ENCODE data around the gene SESN2.

Gene SESN2

DNA sequence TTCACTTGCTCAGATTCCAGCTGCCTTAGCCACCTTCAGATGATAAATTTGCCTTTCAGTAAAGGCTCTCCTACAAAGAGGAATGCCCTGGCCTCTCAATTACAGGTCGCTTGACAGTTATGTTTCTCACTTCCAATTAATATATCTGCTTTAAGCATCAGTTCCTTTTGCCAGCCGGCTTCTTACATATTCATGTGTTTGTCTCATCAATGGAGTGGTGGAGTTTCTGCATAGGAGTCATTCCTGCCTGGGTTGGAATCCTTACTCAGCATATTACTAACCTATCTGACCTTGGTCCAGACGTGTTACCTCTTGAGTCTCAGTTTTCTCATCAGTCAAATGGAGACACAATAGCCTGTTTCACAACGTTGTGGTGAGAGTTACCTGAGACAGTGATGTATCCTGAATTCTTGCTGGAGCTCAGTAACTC, 9.4 kb upstream of the SESN2 start:
- FAIRE-seq = no peak

DNA sequence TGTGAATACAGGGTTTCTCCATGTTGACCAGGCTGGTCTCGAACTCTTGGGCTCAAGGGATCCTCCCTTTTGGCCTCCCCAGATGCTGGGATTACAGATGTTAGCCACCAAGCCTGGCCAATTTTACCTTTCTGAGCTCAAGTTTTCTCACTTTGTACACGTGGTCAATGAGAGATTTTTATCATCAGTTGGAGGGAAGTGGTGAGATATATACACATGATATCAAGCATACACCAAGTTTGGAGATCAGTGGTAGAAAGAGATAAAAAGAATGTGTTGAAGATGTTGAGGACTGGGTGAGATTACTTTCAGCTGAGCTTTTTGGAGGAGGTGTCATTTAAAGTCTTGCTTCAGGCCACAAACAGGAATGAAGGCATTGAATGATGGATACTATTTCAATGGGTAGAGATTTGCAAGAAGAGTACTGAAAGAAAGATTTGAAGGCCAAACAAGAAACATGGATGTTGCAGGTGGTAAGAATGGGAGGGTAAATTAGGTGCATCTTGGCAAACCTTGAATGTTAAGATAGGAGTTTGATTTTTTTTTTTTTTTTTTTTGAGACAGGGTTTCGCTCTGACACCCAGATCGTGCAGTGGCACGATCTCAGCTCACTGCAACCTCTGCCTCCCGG, 3.0 kb upstream of the SESN2 start:
- FAIRE-seq = no peak

DNA sequence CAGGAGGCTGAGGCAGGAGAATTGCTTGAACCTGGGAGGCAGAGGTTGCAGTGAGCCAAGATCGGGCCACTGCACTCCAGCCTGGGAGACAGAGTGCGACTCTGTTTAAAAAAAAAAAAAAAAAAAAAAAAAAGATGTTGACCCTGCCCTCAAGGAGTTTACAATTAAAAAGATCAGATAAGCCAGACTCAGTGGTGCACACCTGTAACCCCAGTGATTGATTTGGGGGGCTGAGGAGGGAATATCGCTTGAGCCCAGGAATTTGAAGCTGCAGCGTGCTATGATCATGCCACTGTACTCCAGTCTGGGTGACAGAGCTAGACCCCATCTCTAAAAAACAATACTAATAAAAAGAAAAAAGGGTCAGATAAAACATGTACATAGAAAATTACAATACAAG, 1.6 kb upstream of the SESN2 start:
- no peak for FAIRE-seq

DNA sequence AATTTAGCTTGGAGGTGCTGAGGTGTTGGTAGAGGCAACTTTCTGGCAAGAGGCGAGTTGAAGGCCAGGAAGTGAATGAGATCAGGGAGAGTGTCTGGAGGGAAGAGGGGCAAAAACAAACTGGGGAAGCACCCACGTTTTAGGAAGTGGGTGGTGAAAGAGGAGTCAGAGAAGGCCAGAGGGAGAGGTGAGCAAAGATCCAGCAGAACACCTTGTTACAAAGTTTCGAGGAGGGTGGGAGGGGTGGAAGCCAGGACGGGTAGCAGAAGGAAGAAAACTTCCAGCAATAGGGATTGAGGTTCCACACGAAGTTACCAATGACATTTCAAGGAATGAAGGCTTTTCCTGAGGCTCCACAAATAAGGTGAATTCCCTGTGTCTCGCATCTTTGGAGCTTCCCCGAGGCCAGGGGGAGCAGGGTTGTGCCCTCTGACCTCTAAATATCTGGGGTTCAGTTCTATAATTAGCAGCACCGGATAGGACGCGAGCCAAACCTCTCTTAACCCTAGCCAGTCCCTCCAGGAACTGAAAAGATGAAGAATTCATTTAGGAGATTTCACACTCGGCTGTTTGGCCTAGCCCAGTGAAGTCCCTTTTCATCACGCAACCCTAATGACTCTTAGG, 578 bp upstream of the SESN2 start:
- FAIRE-seq = no peak

GRCh38 chr1:28259934-28260802, 850 bp downstream of the SESN2 start:
- FAIRE-seq = no peak

DNA sequence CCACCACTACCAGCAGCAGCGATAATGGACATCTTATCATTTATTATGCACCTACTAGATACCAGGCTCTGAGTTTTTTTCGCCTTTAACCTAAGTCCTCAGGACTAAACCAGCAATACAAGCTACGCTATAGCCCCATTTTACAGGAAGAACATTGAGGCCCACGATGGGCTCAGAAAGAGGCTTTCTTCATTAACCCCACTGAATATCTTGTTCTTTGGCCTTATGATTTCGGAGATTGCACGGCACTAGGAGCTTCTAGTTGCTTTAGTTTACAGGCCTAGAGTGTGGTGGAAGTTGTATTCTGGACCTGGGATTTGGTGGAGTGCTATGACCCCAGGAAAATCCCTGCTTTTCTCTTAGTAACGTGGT, 1.5 kb downstream of the SESN2 start:
- FAIRE-seq = no peak

DNA sequence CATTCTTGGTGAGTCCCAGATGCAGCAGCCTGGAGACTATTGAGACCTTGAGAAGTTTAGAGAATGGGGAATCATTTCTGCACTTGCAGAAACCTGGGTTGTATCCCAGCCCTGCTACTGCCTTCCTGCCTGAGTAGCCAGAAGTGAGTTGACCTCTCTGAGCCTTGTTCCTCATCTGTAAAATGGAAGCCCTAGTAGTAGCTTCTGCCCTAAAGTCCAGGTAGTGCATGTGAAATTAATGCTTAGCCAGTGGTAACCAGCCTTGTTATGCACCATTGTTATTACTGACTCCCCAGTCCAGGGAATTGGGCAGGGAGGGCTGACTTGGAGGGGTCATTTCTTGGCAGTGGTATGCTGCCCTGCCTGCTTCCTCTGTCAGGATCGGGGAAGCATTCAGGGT, 5.6 kb downstream of the SESN2 start:
- no peak for FAIRE-seq

DNA sequence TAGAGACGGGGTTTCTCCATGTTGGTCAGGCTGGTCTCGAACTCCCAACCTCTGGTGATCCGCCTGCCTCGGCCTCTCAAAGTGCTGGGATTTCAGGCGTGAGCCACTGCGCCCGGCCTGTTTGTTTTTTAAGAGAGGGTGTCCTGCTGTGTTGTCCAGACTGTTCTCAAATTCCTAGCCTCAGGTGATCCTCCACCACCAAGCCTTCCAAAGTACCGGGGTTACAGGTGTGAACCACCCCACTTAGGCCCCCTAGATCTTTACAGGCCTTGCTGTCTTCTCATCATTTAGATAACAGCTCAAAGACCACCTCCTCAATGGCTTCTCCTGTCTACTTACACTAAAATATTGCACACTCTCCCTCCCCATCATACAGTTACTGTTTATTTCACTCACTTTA, 6.3 kb downstream of the SESN2 start:
- no peak for FAIRE-seq

DNA sequence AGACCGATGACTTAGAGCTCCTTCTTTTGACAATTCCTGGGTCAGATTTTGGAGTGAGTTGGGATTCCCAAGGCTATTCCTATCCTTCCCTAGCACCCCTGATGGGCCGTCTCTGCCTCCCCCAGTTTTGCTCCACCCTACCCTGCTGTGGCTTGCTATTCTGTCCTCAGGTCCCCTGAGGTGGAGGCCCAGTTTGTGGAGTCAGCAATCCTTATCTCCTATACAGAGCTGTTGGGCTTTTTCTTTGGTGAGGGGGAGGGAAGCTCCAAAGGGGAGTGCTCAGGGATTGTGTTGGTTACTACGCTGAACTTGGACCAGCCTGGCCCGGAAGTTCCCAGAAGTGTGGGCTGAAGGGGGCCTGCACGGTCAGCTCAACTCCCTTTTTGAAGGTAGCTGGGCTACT, 7.6 kb downstream of the SESN2 start:
- no peak for FAIRE-seq

- no peak for FAIRE-seq
These were observed 8.3 kb downstream of the SESN2 start for GRCh38 chr1:28267633-28268032.

GRCh38 chr1:28269529-28269928, 10.2 kb downstream of the SESN2 start:
- FAIRE-seq = no peak

GRCh38 chr1:28272215-28272852, 13.0 kb downstream of the SESN2 start:
- FAIRE-seq = no peak

- FAIRE-seq = no peak
These were observed 14.0 kb downstream of the SESN2 start for GRCh38 chr1:28273216-28273860.

GRCh38 chr1:28278763-28279162, 19.4 kb downstream of the SESN2 start:
- FAIRE-seq = no peak

DNA sequence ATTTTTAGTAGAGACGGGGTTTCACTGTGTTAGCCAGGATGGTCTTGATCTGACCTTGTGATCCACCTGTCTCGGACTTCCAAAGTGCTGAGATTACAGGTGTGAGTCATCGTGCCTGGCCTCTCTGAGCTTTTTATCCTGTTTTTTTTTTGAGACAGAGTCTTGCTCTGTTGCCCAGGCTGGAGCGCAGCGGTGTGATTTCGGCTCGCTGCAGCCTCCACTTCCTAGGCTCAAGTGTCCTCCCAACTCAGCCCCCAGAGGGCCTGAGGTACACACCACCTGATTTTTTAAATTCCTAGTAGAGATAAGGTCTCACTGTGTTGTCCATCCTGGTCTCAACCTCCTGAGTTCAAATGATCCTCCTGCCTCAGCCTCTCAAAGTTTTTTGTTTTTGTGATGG, 20.4 kb downstream of the SESN2 start:
- FAIRE-seq = no peak

DNA sequence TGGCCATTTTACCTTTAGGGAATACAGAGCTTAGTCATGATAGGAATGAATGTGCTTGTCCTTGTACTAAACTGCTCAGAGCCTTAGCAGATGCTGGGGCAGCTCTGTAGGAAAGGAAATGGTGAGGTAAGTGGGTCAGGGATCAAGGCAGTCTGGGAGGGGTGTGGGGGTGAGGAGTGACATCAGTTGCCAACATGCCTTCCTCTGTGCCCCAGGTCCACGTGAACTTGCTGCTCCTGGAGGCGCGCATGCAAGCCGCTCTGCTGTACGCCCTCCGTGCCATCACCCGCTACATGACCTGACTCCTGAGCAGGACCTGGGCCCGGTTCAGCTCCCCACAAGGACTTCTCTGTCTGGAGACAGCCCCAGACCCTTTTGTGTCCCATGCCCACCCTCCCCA, 21.2 kb downstream of the SESN2 start:
- FAIRE-seq = no peak

- no peak for FAIRE-seq
These were observed 21.7 kb downstream of the SESN2 start for GRCh38 chr1:28280977-28281381.

DNA sequence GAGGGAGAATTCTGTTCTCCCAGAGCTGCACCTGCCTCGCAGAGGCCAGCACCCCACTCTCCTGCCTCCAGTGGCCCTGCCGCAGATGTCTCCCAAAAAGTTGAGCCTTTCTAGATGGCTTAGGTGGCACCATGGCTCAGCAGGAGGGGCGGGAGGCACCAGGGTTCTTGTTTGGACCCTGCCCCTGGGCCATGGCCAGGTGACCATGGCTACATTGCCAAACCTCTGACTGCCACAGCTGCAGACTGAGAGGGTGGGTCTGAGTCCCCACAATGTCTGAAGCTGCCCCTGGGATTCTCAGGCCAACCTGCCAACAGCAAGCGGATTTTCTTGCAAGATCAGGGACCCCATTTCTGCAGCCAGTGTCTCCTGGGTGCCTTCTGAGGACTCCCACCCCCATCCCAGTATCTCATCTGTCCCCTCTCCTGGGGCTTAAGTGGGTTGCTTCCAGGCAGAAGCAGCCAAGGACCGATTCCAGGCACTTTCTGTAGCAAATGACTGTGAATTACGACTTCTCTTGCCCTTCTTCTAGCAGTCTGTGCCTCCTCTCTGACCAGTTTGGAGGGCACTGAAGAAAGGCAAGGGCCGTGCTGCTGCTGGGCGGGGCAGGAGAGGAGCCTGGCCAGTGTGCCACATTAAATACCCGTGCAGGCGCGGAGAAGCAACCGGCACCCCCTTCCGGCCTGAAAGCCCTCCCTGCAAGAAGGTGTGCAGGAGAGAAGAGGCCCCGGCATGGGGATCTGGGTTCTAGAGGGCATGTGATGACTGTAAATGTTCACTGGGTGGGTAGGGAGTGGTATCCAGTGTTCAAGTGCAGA, 22.5 kb downstream of the SESN2 start:
- FAIRE-seq = no peak

GRCh38 chr1:28282426-28283407, 23.4 kb downstream of the SESN2 start:
- no peak for FAIRE-seq

GRCh38 chr1:28286111-28286510, 26.8 kb downstream of the SESN2 start:
- FAIRE-seq = no peak

DNA sequence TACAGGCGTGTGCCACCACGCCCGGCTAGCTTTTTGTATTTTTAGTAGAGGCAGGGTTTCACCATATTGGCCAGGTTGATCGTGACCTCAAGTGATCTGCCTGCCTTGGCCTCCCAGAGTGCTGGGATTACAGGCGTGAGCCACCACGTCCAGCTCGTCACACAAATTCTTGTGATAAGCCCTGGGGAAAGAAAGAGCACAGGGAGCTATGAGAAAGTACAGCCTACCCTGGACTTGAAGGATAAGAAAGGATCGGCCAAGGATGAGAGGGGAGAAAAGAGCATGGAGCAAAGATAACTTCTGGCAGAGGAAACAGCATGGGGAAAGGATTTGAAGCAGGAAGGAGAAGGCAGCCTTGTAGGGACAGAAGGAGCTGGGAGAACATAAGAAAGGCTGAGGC, 29.2 kb downstream of the SESN2 start:
- FAIRE-seq = no peak
